Mucosa of descending colon (tissue), 3 donors: ENCODE measurements around the gene FARP1. TPM values are rescaled to one million over a fixed set of nuclear protein-coding genes. Genes with fewer than 3 reads are reported as not detected.
A peak's percentile ranks its signal among the peaks of the same experiment; 100 is the strongest.

ENCODE experiments used
- ATAC-seq: fragments of 200-7000 bp; cut with Tn5 transposase; one replicate; pipeline ENCODE4 v1.9.1; 2020; ENCODE audit warnings: mild to moderate bottlenecking, moderate library complexity
- DNase-seq, 3 donors: peaks; one replicate each; pipeline ENCODE4 v3.0.0-alpha.2; 2020
- H3K36me3 ChIP-seq: fragments of 200-600 bp; one replicate; pipeline ENCODE4 v1.8.0; 2021; ENCODE audit warnings: low read depth, mild to moderate bottlenecking
- H3K4me1 ChIP-seq: fragments of 200-600 bp; one replicate; pipeline ENCODE4 v1.8.0; 2021; ENCODE audit warnings: low read depth, mild to moderate bottlenecking
- H3K4me3 ChIP-seq: fragments of 200-600 bp; one replicate; pipeline ENCODE4 v1.8.0; 2021; ENCODE audit warnings: mild to moderate bottlenecking
- H3K9me3 ChIP-seq: fragments of 200-600 bp; one replicate; pipeline ENCODE4 v1.8.0; 2021; ENCODE audit warnings: mild to moderate bottlenecking
- intact Hi-C, 2 donors: fragments of 100-400 bp; cut with DNase I in 1 of 2; cut with micrococcal nuclease in 1 of 2; formaldehyde crosslinking; loops; one replicate each; pipeline versions ENCODE4 v1.11.0 to v1.11.1; 2022; cut with DNase I, micrococcal nuclease
- total RNA-seq, 3 donors: library from RNA; stranded (reverse); fragmentation: NEBNext Ultra II Directional in 2 of 3; extraction: Animal tissue kit (Norgen Biotek cat#: 25700) in 2 of 3; gene quantifications; one replicate each; pipeline versions ENCODE4 v1.2.1 to v1.2.4, GENCODE V29; 2021 to 2023
- TF ChIP-seq, protein P1 (sequence below): fragments of 200-600 bp; IDR thresholded peaks from one replicate; pipeline ENCODE4 v1.8.0; 2022; ENCODE audit warnings: antibody characterized with exemption, mild to moderate bottlenecking
- donor health status: DM: no; HTN: no; CAD: no; lungs with moderate emphysema.
- donor health status: DM: no; HTN: no; CAD: no.
- donor health status: DM: no; HTN: yes; CAD: no.

The FARP1 gene
- total RNA-seq, 3 donors from 2014 or later = 44.4 to 111 (median 53.6) TPM

DNA sequence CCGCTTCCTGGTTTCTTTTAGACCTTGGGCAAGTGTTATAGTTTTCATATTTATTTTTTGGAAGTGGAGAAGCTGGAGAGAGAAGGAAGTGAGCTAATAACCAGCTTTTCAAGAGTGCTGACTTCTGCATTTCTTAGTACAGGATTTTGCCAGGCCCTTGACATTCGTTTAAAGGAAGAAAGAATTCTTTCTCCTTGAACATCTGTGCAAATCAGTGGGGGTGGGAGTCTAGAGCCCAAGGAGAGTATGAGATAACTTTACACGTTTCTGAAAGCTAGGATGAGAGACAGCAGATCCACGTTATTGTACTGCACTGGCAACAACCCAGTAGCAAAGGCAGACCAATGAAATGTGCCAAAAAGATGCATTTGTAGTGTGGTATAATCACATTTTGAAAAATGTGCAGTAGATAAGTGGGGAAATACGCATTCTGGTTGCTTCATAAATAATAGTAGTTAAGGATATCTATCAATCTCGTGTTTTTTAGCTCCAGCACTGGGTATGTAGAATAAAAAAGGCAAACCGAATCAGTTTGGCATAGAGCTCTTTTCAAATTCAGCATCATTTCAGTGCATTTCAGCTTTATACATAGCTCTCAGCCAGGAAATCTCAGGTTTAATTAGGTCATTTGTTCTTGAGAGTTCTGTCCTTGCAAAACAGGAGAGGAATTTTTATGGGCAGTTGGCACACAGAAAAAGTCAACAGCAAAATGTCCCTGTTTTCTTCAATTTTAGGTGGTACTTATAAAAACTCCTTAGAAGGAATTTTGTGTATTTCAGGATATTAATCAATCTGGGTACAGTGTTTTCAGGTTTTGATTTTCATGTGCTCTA, 29.9 kb downstream of the FARP1 start:
- Histone ChIP-seq H3K4me1 (peaks cover 5% of the 10 kb centered on the region), H3K9me3 (no peaks in the 10 kb centered on the region), H3K36me3 (no peaks in the 10 kb centered on the region), H3K4me3 (no peak overlapping the region)
- intact Hi-C loops = no loop called here
- no peak for DNase-seq
- TF ChIP-seq, protein P1, sequence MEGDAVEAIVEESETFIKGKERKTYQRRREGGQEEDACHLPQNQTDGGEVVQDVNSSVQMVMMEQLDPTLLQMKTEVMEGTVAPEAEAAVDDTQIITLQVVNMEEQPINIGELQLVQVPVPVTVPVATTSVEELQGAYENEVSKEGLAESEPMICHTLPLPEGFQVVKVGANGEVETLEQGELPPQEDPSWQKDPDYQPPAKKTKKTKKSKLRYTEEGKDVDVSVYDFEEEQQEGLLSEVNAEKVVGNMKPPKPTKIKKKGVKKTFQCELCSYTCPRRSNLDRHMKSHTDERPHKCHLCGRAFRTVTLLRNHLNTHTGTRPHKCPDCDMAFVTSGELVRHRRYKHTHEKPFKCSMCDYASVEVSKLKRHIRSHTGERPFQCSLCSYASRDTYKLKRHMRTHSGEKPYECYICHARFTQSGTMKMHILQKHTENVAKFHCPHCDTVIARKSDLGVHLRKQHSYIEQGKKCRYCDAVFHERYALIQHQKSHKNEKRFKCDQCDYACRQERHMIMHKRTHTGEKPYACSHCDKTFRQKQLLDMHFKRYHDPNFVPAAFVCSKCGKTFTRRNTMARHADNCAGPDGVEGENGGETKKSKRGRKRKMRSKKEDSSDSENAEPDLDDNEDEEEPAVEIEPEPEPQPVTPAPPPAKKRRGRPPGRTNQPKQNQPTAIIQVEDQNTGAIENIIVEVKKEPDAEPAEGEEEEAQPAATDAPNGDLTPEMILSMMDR = no peak
- ATAC-seq = peak; percentile 7

- H3K4me1 ChIP-seq = peaks cover 5% of the 10 kb centered on the region
- H3K9me3 ChIP-seq = no peaks in the 10 kb centered on the region
- no peak overlapping the region for H3K4me3 ChIP-seq
- TF ChIP-seq, protein P1 = no peak
- intact Hi-C loops = no loop called here
- no peaks in the 10 kb centered on the region for H3K36me3 ChIP-seq
- DNase-seq = no peak
- ATAC-seq = peak; percentile 35
Observed at GRCh38 chr13:98173431-98174152, 30.7 kb downstream of the FARP1 start.

DNA sequence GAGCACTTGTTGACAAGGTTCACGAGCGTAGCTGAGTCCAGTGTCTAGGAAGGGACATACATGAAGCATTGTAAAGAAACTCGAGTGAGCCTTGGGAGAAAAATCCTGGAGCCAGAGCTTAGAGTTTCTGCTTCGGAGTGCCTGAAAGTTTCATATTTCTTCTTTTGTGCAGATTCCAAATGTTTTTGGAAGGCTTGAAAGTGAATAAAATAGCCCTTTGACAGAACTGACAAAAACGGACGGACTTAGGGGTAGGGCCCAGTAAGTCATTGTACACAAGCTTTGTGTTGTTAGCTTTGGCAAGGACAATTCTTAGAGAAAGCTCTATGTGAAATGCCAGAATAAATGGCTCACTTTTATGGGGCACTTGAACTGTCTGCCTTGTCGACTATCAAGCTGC, 31.4 kb downstream of the FARP1 start:
- H3K36me3 ChIP-seq = no peaks in the 10 kb centered on the region
- ATAC-seq (no peak), DNase-seq (no peak)
- H3K4me3 ChIP-seq = no peak overlapping the region
- TF ChIP-seq, protein P1 = no peak
- intact Hi-C loops = no loop called here
- H3K4me1 ChIP-seq = peaks cover 5% of the 10 kb centered on the region
- no peaks in the 10 kb centered on the region for H3K9me3 ChIP-seq

- intact Hi-C loops = no loop called here
- ATAC-seq (no peak), DNase-seq (no peak)
- Histone ChIP-seq H3K4me3 (no peak overlapping the region), H3K9me3 (no peaks in the 10 kb centered on the region), H3K36me3 (no peaks in the 10 kb centered on the region), H3K4me1 (peaks cover 5% of the 10 kb centered on the region)
- TF ChIP-seq, protein P1 = no peak
Observed at GRCh38 chr13:98175043-98175442, 32.1 kb downstream of the FARP1 start.

DNA sequence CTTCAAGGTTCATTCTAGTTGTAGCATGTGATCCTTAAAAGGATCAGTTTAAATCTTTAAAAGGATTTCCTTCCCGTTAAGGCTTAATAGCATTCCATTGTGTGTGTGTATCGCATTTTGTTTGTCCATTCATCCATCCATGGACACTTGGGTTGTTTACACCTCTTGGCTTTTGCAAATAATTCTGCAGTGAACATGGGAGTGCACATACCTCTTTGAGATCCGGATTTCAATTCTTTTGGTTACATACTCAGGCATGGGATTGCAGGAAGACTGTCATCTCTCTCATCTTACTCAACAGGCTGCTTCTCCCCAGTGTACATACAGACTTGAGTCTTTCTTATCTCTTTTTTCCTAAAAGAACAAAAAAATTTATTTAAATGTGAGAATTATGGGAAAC, 32.9 kb downstream of the FARP1 start:
- intact Hi-C loops = no loop called here
- Histone ChIP-seq H3K36me3 (no peaks in the 10 kb centered on the region), H3K4me3 (no peak overlapping the region), H3K4me1 (peaks cover 5% of the 10 kb centered on the region), H3K9me3 (no peaks in the 10 kb centered on the region)
- ATAC-seq (no peak), DNase-seq (no peak)
- TF ChIP-seq, protein P1 = no peak
